C4-2B (cell line): ENCODE data around the gene HCN3.

Source experiments
- H3K27ac ChIP-seq: fragments of 450-650 bp; 2 replicates; pipeline ENCODE4 v1.5.1; 2017
- CTCF ChIP-seq: fragments of 450-650 bp; conservative IDR thresholded peaks from 2 replicates; pipeline ENCODE4 v1.5.1; 2017; ENCODE audit warnings: mild to moderate bottlenecking
- ZFX ChIP-seq: fragments of 450-650 bp; IDR thresholded peaks from 2 replicates; pipeline ENCODE4 v1.6.1; 2017

HCN3 gene

GRCh38 chr1:155309423-155310021 lies 32.3 kb downstream of the HCN3 start:
- peak overlapping the region; percentile 93 for H3K27ac ChIP-seq
- TF ChIP-seq ZFX: no peak
- no peak for TF ChIP-seq CTCF

DNA sequence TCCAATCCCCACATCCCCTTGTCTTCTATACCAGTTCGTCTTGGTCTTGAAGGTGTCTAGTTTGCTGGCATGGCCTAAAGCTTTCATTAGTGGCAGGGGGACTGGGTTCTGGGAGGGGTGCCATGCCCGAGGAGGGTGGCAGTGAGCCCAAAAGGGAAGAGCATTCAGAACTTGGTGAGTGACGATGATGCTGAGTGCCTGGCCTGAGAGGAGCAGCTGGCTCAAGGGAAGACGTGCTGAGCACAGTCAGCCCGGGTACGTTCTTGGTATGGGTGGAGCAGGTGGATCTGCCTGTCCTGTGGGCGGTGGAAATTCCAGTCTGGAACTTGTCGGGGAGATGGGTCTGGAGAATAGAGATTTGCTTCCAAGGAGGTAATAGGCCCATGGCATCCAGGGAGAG lies 36.0 kb downstream of the HCN3 start:
- H3K27ac ChIP-seq: no peak overlapping the region
- TF ChIP-seq ZFX (no peak), CTCF (no peak)

DNA sequence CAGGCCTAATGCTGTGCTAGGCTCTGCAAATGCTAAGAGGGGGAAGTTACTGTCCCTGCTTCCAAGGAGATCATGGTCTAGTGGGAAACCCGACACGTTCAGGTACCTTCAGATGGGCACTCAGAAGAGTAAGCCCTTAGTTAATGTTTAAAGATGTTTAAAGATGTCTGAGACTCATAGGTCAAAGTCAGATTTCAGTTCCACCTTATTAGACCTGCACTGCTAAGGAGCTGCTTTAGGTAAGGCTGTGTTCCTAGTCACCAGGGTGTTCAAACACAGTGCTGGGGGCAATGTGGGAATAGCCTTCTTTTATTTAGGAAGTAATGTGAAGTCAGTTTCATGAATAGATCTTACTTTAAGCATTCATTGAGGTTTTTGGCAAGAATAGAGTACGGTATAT lies 39.7 kb downstream of the HCN3 start:
- TF ChIP-seq CTCF (no peak), ZFX (no peak)
- H3K27ac ChIP-seq: no peak overlapping the region

GRCh38 chr1:155318082-155318481 lies 40.8 kb downstream of the HCN3 start:
- TF ChIP-seq CTCF (no peak), ZFX (no peak)
- H3K27ac ChIP-seq: no peak overlapping the region

- H3K27ac ChIP-seq: no peak overlapping the region
- TF ChIP-seq CTCF (no peak), ZFX (no peak)
Observed at GRCh38 chr1:155319536-155319935, 42.3 kb downstream of the HCN3 start.

DNA sequence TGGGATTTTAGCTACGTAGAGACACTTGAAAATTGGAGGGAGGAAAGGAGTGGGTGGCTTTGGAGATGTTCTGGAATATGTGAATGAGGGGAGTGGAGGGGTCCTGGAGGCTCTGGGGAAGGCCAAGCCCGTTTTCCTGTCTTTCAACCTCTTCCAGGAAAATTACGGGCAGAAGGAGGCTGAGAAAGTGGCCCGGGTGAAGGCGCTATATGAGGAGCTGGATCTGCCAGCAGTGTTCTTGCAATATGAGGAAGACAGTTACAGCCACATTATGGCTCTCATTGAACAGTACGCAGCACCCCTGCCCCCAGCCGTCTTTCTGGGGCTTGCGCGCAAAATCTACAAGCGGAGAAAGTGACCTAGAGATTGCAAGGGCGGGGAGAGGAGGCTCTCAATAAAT lies 43.0 kb downstream of the HCN3 start:
- TF ChIP-seq ZFX (no peak), CTCF (no peak)
- H3K27ac ChIP-seq: no peak overlapping the region

GRCh38 chr1:155320661-155321617 lies 43.7 kb downstream of the HCN3 start, which contains the start of gene RUSC1:
Gene RUSC1 (plus strand): TSS chr1:155320894. CDS start chr1:155321774, 880 bp downstream.
- TF ChIP-seq ZFX: no peak
- TF ChIP-seq CTCF: no peak
- H3K27ac ChIP-seq: no peak within 1 kb of the TSS; the same call in 1 of the 2 replicates
